ENCODE measurements around the gene UMOD.
A peak's percentile ranks its signal among the peaks of the same experiment; 100 is the strongest.

The UMOD gene

GRCh38 chr16:20303012-20303411, 49.5 kb downstream of the UMOD start:
- H3K4me3 ChIP-seq, result no peak overlapping the region
- H3K36me3 ChIP-seq, result no peaks in the 10 kb centered on the region
- no peaks in the 10 kb centered on the region for H3K27me3 ChIP-seq
- H3K9me3 ChIP-seq, result no peaks in the 10 kb centered on the region
- DNase-seq, result no peak
- intact Hi-C loops (cut with DNase I; ENCODE audit: low total_unique reads), result no loop called here
- no peaks in the 10 kb centered on the region for H3K4me1 ChIP-seq
- no peak for TF ChIP-seq CTCF (IDR thresholded peaks at IDR 0.05)
- no peak overlapping the region for H3K27ac ChIP-seq

- intact Hi-C loops (cut with DNase I; ENCODE audit: low total_unique reads), result no loop called here
These were observed 50.1 kb downstream of the UMOD start for GRCh38 chr16:20302389-20302788.

GRCh38 chr16:20301840-20302239, 50.7 kb downstream of the UMOD start:
- TF ChIP-seq CTCF (IDR thresholded peaks at IDR 0.05), result no peak
- H3K9me3 ChIP-seq, result no peaks in the 10 kb centered on the region
- DNase-seq, result no peak
- no peaks in the 10 kb centered on the region for H3K36me3 ChIP-seq
- no peaks in the 10 kb centered on the region for H3K4me1 ChIP-seq
- no peak overlapping the region for H3K4me3 ChIP-seq
- H3K27ac ChIP-seq, result no peak overlapping the region
- intact Hi-C loops (cut with DNase I; ENCODE audit: low total_unique reads), result no loop called here
- no peaks in the 10 kb centered on the region for H3K27me3 ChIP-seq

More at GRCh38 chr16:20302389-20302788, 50.1 kb downstream of the UMOD start:
- Histone ChIP-seq H3K27ac (no peak overlapping the region), H3K4me1 (no peaks in the 10 kb centered on the region), H3K4me3 (no peak overlapping the region), H3K36me3 (no peaks in the 10 kb centered on the region), H3K27me3 (no peaks in the 10 kb centered on the region), H3K9me3 (no peaks in the 10 kb centered on the region)
- DNase-seq, result no peak
- no peak for TF ChIP-seq CTCF (IDR thresholded peaks at IDR 0.05)

GRCh38 chr16:20300312-20301097, 52.0 kb downstream of the UMOD start:
- Histone ChIP-seq H3K27ac (no peak overlapping the region), H3K9me3 (no peaks in the 10 kb centered on the region), H3K36me3 (no peaks in the 10 kb centered on the region), H3K27me3 (no peaks in the 10 kb centered on the region), H3K4me1 (no peaks in the 10 kb centered on the region), H3K4me3 (no peak overlapping the region)
- peak in 1 of 2 donors; percentile 21 for DNase-seq
- intact Hi-C loops (cut with DNase I; ENCODE audit: low total_unique reads), result no loop called here
- peak in 1 of 2 experiments; percentile 40 for TF ChIP-seq CTCF (IDR thresholded peaks at IDR 0.05)

- no peaks in the 10 kb centered on the region for H3K36me3 ChIP-seq
- H3K4me1 ChIP-seq, result no peaks in the 10 kb centered on the region
- H3K4me3 ChIP-seq, result no peak overlapping the region
- no peak for TF ChIP-seq CTCF (IDR thresholded peaks at IDR 0.05)
- H3K27me3 ChIP-seq, result no peaks in the 10 kb centered on the region
- H3K27ac ChIP-seq, result no peak overlapping the region
- intact Hi-C loops (cut with DNase I; ENCODE audit: low total_unique reads), result no loop called here
- no peaks in the 10 kb centered on the region for H3K9me3 ChIP-seq
- no peak for DNase-seq
These were observed 54.1 kb downstream of the UMOD start for GRCh38 chr16:20298452-20298851.

Data from tibial artery (tissue), 4 donors.